Erythroblast (primary cell): ENCODE measurements around the gene ETNK1.

Source experiments
- GATA1 ChIP-seq: IDR thresholded peaks from 2 replicates; pipeline ENCODE4 v1.6.1; 2011; ENCODE audit warnings: low read depth, mild to moderate bottlenecking, control low read depth, low read length, moderate library complexity
- POLR2A ChIP-seq: IDR thresholded peaks from 2 replicates; pipeline ENCODE4 v1.6.1; 2011; ENCODE audit warnings: mild to moderate bottlenecking, low read length

DNA sequence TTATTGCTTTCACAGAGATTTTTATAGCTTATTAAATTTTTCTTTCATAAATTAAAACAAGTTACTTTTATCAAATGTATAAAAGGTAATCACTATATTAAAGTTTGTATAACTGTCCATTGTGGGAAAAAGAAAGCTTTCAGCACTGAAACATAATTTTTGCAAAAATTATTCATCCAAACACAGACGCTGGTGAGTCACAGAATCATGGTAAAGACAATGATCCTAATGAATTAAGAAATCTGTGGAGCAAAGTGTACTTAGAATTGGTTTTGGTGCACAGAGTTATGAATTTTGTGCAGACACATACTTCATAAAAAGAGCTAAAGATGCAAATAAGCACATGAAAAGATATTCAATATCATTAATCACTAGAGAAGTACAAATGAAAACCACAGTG lies 48.9 kb upstream of the ETNK1 start:
- TF ChIP-seq POLR2A = no peak
- no peak for TF ChIP-seq GATA1
